ENCODE measurements around the gene EPHB1.

GRCh38 chr3:135238236-135238830 is 443.3 kb downstream of the EPHB1 start:
- no peak for TF ChIP-seq REST (IDR thresholded peaks at IDR 0.05; ENCODE audit: insufficient read depth in 1 of 2, low read depth in 2 of 2, low read length in 2 of 2)
- no peak for TF ChIP-seq SIN3A (IDR thresholded peaks at IDR 0.05; ENCODE audit: borderline replicate concordance, insufficient read depth, low read length)

All from PFSK-1 (cell line).